Karpas-422 (cell line): ENCODE results near the gene PTGES2. TPM values are rescaled to one million over a fixed set of nuclear protein-coding genes. Genes with fewer than 3 reads are reported as not detected.

Source experiments
- DNase-seq: peaks from one replicate; pipeline ENCODE4 v3.0.0-alpha.2; 2015
- H2AFZ ChIP-seq: fragments of 200-600 bp; sonication (generic); 2 replicates; pipeline ENCODE4 v1.6.1; 2014; ENCODE audit warnings: antibody characterized with exemption, low read length, mixed read lengths
- H3K27ac ChIP-seq: fragments of 200-600 bp; sonication (generic); 2 replicates; pipeline ENCODE4 v1.5.1; 2014; ENCODE audit warnings: mild to moderate bottlenecking, low read length, moderate library complexity
- H3K27me3 ChIP-seq: fragments of 200-600 bp; sonication (generic); 2 replicates; pipeline ENCODE4 v1.6.1; 2014; ENCODE audit warnings: low read length, mixed read lengths
- H3K36me3 ChIP-seq: fragments of 200-600 bp; sonication (generic); 2 replicates; pipeline ENCODE4 v1.6.1; 2014; ENCODE audit warnings: low read length, mixed read lengths; ENCODE audit not compliant: insufficient read depth
- H3K4me1 ChIP-seq: fragments of 200-600 bp; sonication (generic); 2 replicates; pipeline ENCODE4 v1.6.1; 2014; ENCODE audit warnings: mild to moderate bottlenecking, low read length, mixed read lengths
- H3K4me2 ChIP-seq: fragments of 200-600 bp; sonication (generic); 2 replicates; pipeline ENCODE4 v1.6.1; 2014; ENCODE audit warnings: low read length, low read depth, mild to moderate bottlenecking; ENCODE audit not compliant: poor library complexity, severe bottlenecking
- H3K4me3 ChIP-seq: fragments of 200-600 bp; sonication (generic); 2 replicates; pipeline ENCODE4 v1.5.1; 2014; ENCODE audit warnings: mild to moderate bottlenecking, antibody characterized with exemption, low read length, mixed read lengths
- H3K79me2 ChIP-seq: fragments of 200-600 bp; sonication (generic); 2 replicates; pipeline ENCODE4 v1.6.1; 2014; ENCODE audit warnings: mild to moderate bottlenecking, low read length, mixed read lengths
- H3K9ac ChIP-seq: fragments of 200-600 bp; sonication (generic); 2 replicates; pipeline ENCODE4 v1.6.0; 2014; ENCODE audit warnings: low read length
- H3K9me2 ChIP-seq: fragments of 200-600 bp; sonication (generic), shearing (Covaris generic); replicated peaks from 2 replicates; pipeline ENCODE4 v1.6.0; 2014; ENCODE audit warnings: mild to moderate bottlenecking, low read length, moderate library complexity; ENCODE audit not compliant: insufficient read depth
- H3K9me3 ChIP-seq: fragments of 300-700, 200-600 bp; sonication (generic); 2 replicates; pipeline ENCODE4 v1.6.1; 2014; ENCODE audit warnings: low read length, mixed read lengths
- H4K20me1 ChIP-seq: fragments of 200-600 bp; sonication (generic); 2 replicates; pipeline ENCODE4 v1.6.1; 2014; ENCODE audit warnings: mild to moderate bottlenecking, antibody characterized with exemption, low read length, low read depth; ENCODE audit not compliant: insufficient read depth
- total RNA-seq: library from RNA; depleted of rRNA; stranded (reverse); fragments of >200 nt; shearing (Covaris generic); gene quantifications from 2 replicates; pipeline ENCODE4 v1.2.3, GENCODE V29; 2014; ENCODE audit warnings: low replicate concordance

The PTGES2 gene
- total RNA-seq, 1 experiment from 2014 or later: 68.4 TPM

- no peak overlapping the region for H3K27ac ChIP-seq
- H3K36me3 ChIP-seq: no peaks in the 10 kb centered on the region
- no peaks in the 10 kb centered on the region for H4K20me1 ChIP-seq
- no peak for DNase-seq
- H3K9ac ChIP-seq: no peak overlapping the region
- no peak overlapping the region for H2AFZ ChIP-seq
- no peaks in the 10 kb centered on the region for H3K4me1 ChIP-seq
- H3K27me3 ChIP-seq: no peaks in the 10 kb centered on the region
- no peak overlapping the region for H3K4me3 ChIP-seq
- no peak overlapping the region for H3K4me2 ChIP-seq
- H3K79me2 ChIP-seq: no peaks in the 10 kb centered on the region
- no peaks in the 10 kb centered on the region for H3K9me2 ChIP-seq
- no peaks in the 10 kb centered on the region for H3K9me3 ChIP-seq
Observed at GRCh38 chr9:128145536-128145935, 18.0 kb upstream of the PTGES2 start.

GRCh38 chr9:128144239-128145181, 17.0 kb upstream of the PTGES2 start:
- Histone ChIP-seq H3K9ac (no peak overlapping the region), H3K79me2 (no peaks in the 10 kb centered on the region), H3K36me3 (no peaks in the 10 kb centered on the region), H3K4me3 (no peak overlapping the region), H4K20me1 (no peaks in the 10 kb centered on the region), H3K27me3 (no peaks in the 10 kb centered on the region), H3K9me3 (no peaks in the 10 kb centered on the region), H2AFZ (no peak overlapping the region), H3K27ac (no peak overlapping the region), H3K4me2 (no peak overlapping the region), H3K9me2 (no peaks in the 10 kb centered on the region), H3K4me1 (no peaks in the 10 kb centered on the region)
- no peak for DNase-seq

- no peak for DNase-seq
- H3K9me2 ChIP-seq: no peaks in the 10 kb centered on the region
- H3K9ac ChIP-seq: no peak overlapping the region
- H3K4me1 ChIP-seq: no peaks in the 10 kb centered on the region
- H3K9me3 ChIP-seq: no peaks in the 10 kb centered on the region
- H3K27ac ChIP-seq: no peak overlapping the region
- no peak overlapping the region for H2AFZ ChIP-seq
- H3K36me3 ChIP-seq: no peaks in the 10 kb centered on the region
- H3K4me2 ChIP-seq: no peak overlapping the region
- no peaks in the 10 kb centered on the region for H4K20me1 ChIP-seq
- H3K79me2 ChIP-seq: no peaks in the 10 kb centered on the region
- no peak overlapping the region for H3K4me3 ChIP-seq
- no peaks in the 10 kb centered on the region for H3K27me3 ChIP-seq
Observed at GRCh38 chr9:128143525-128144238, 16.2 kb upstream of the PTGES2 start.

- Histone ChIP-seq H3K79me2 (no peaks in the 10 kb centered on the region), H3K9me3 (no peaks in the 10 kb centered on the region), H3K4me3 (no peak overlapping the region), H2AFZ (no peak overlapping the region), H3K9ac (no peak overlapping the region), H3K4me1 (no peaks in the 10 kb centered on the region), H3K27ac (no peak overlapping the region), H3K9me2 (no peaks in the 10 kb centered on the region), H3K36me3 (no peaks in the 10 kb centered on the region), H3K27me3 (no peaks in the 10 kb centered on the region), H3K4me2 (no peak overlapping the region), H4K20me1 (no peaks in the 10 kb centered on the region)
- no peak for DNase-seq
Observed at GRCh38 chr9:128142596-128142995, 15.1 kb upstream of the PTGES2 start.

- Histone ChIP-seq H3K4me3 (no peak overlapping the region), H2AFZ (no peak overlapping the region), H3K9me2 (no peaks in the 10 kb centered on the region), H3K27ac (no peak overlapping the region), H3K9ac (no peak overlapping the region), H3K27me3 (no peaks in the 10 kb centered on the region), H4K20me1 (no peaks in the 10 kb centered on the region), H3K79me2 (no peaks in the 10 kb centered on the region), H3K36me3 (no peaks in the 10 kb centered on the region), H3K9me3 (no peaks in the 10 kb centered on the region), H3K4me2 (no peak overlapping the region), H3K4me1 (no peaks in the 10 kb centered on the region)
- DNase-seq: no peak
Observed at GRCh38 chr9:128142061-128142460, 14.5 kb upstream of the PTGES2 start.

GRCh38 chr9:128141604-128142003, 14.1 kb upstream of the PTGES2 start:
- DNase-seq: no peak
- Histone ChIP-seq H3K4me1 (no peaks in the 10 kb centered on the region), H3K9ac (no peak overlapping the region), H3K36me3 (no peaks in the 10 kb centered on the region), H3K9me2 (no peaks in the 10 kb centered on the region), H3K9me3 (no peaks in the 10 kb centered on the region), H3K4me2 (no peak overlapping the region), H2AFZ (no peak overlapping the region), H3K27me3 (no peaks in the 10 kb centered on the region), H4K20me1 (no peaks in the 10 kb centered on the region), H3K4me3 (no peak overlapping the region), H3K27ac (no peak overlapping the region), H3K79me2 (no peaks in the 10 kb centered on the region)

GRCh38 chr9:128139621-128140020, 12.1 kb upstream of the PTGES2 start:
- no peak overlapping the region for H3K4me3 ChIP-seq
- no peaks in the 10 kb centered on the region for H3K27me3 ChIP-seq
- no peaks in the 10 kb centered on the region for H3K4me1 ChIP-seq
- no peaks in the 10 kb centered on the region for H3K79me2 ChIP-seq
- H3K4me2 ChIP-seq: no peak overlapping the region
- no peaks in the 10 kb centered on the region for H3K9me2 ChIP-seq
- no peak overlapping the region for H3K9ac ChIP-seq
- DNase-seq: no peak
- no peak overlapping the region for H3K27ac ChIP-seq
- no peaks in the 10 kb centered on the region for H3K9me3 ChIP-seq
- no peak overlapping the region for H2AFZ ChIP-seq
- H4K20me1 ChIP-seq: no peaks in the 10 kb centered on the region
- no peaks in the 10 kb centered on the region for H3K36me3 ChIP-seq

GRCh38 chr9:128138001-128138400, 10.5 kb upstream of the PTGES2 start:
- Histone ChIP-seq H3K9me3 (no peaks in the 10 kb centered on the region), H4K20me1 (no peaks in the 10 kb centered on the region), H3K4me2 (no peak overlapping the region), H3K79me2 (no peaks in the 10 kb centered on the region), H3K36me3 (no peaks in the 10 kb centered on the region), H3K9me2 (no peaks in the 10 kb centered on the region), H3K9ac (no peak overlapping the region), H3K4me1 (no peaks in the 10 kb centered on the region), H3K27me3 (no peaks in the 10 kb centered on the region), H3K27ac (no peak overlapping the region), H2AFZ (no peak overlapping the region), H3K4me3 (no peak overlapping the region)
- no peak for DNase-seq
